Heart left ventricle (tissue), 13 donors: ENCODE data around the gene BICC1.

Source experiments
- POLR2A ChIP-seq, 2 donors: fragments of 450-650 bp; IDR thresholded peaks; one replicate each; pipeline ENCODE4 v1.6.1; 2017; ENCODE audit warnings: antibody characterized with exemption in 2 of 2, mild to moderate bottlenecking in 2 of 2, moderate library complexity in 2 of 2
- TF ChIP-seq, protein P1 (sequence below), 12 donors: fragments of 200-600 bp; sonication (generic) in 4 of 12; IDR thresholded peaks; one replicate each; pipeline versions ENCODE4 v1.5.0 to v1.8.0; 2018 to 2022; ENCODE audit warnings: antibody characterized with exemption in 12 of 12, mild to moderate bottlenecking in 5 of 12
- donor health status: ischemic (EF 13 %, LVEDD 7.1; RV severe dilation, severe dysfunction).
- donor health status: DM: no; HTN: yes; CAD: no.
- donor health status: DM: no; HTN: no; CAD: no.
- donor health status: ischemic (EF 25% LVEDD 6.9; RV normal size, moderate dysfunction).
- donor health status: ischemic (EF 25% LVEDD 5.7; RV mildly dilated, moderate dysfunction).
- donor health status: ischemic (EF 35%, LVEDD 5.7; RV mildly dilated, moderate dysfunction).
- donor health status: nonischemic (EF 11% LVEDD 7.7; RV severe dilation, severe dysfunction).
- donor health status: DM: yes; HTN: yes; CAD: no.
- donor health status: PGD.
- donor health status: ischemic (EF 29% LVEDD 5.4; RV normal size, mild dysfunction).
- donor health status: nonischemic (EF 23%, LVEDD 6.1; RV moderate dilation, normal function).

DNA sequence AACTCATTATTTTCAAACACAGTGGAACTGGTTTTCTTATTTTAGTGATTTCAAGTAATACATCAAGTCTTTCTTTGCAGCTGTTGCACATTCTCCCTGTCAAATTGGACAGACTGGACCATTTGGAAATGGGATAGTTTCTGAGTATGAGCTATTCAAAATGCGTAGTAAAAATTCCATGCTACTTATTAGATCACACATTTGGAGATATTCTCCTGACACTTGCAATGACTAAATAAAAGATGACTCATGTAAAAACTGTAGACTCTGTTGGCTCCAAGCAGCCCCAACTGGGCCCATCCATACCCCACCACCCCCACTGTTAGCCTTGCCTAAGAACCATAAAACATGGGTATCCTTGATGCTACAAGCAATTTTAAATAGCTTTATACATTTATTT, 25.9 kb upstream of the BICC1 start:
- TF ChIP-seq POLR2A (IDR thresholded peaks at IDR 0.05) = no peak
- TF ChIP-seq, protein P1, sequence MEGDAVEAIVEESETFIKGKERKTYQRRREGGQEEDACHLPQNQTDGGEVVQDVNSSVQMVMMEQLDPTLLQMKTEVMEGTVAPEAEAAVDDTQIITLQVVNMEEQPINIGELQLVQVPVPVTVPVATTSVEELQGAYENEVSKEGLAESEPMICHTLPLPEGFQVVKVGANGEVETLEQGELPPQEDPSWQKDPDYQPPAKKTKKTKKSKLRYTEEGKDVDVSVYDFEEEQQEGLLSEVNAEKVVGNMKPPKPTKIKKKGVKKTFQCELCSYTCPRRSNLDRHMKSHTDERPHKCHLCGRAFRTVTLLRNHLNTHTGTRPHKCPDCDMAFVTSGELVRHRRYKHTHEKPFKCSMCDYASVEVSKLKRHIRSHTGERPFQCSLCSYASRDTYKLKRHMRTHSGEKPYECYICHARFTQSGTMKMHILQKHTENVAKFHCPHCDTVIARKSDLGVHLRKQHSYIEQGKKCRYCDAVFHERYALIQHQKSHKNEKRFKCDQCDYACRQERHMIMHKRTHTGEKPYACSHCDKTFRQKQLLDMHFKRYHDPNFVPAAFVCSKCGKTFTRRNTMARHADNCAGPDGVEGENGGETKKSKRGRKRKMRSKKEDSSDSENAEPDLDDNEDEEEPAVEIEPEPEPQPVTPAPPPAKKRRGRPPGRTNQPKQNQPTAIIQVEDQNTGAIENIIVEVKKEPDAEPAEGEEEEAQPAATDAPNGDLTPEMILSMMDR (IDR thresholded peaks at IDR 0.05) = no peak
